Measurements from ENCODE around the gene TMEM267. TPM values are rescaled to one million over a fixed set of nuclear protein-coding genes. Genes with fewer than 3 reads are reported as not detected.

The TMEM267 gene
- total RNA-seq, 1 experiment from 2014 or later: 17.5 TPM

GRCh38 chr5:43416803-43417394, 66.8 kb downstream of the TMEM267 start:
- no peaks in the 10 kb centered on the region for H3K27me3 ChIP-seq (ENCODE audit: insufficient read depth, low read length)
- H4K20me1 ChIP-seq (ENCODE audit: insufficient read depth): no peaks in the 10 kb centered on the region
- ChIA-PET POLR2A (no interaction called here), RAD21 (ENCODE audit: low non-redundant PET in 1 of 2, low total read pairs in 2 of 2, uncharacterized antibody in 2 of 2, unreplicated experiment in 2 of 2) (no interaction called here), CTCF (no interaction called here)
- no peak for ATAC-seq
- no peak overlapping the region for H3K27ac ChIP-seq (ENCODE audit: low read depth, low read length)
- H3K9me2 ChIP-seq (ENCODE audit: insufficient read depth): no peaks in the 10 kb centered on the region
- no TSS peak for BruUV-seq (replicated peaks)
- DNase-seq (ENCODE audit: low read depth, low spot score): no peak
- H3K36me3 ChIP-seq (ENCODE audit: control insufficient read depth in 1 of 2, insufficient read depth in 2 of 2, low read length in 2 of 2): no peaks in the 10 kb centered on the region
- intact Hi-C loops (cut with micrococcal nuclease): no loop called here
- H3K9me3 ChIP-seq (ENCODE audit: control insufficient read depth in 1 of 2, insufficient read depth in 1 of 2, low read depth in 1 of 2, low read length in 2 of 2): no peaks in the 10 kb centered on the region
- H3K4me3 ChIP-seq (replicated peaks in 1 of 2; ENCODE audit: low read depth in 1 of 2, low read length in 2 of 2): no peak overlapping the region
- no peak overlapping the region for H2AFZ ChIP-seq (ENCODE audit: low read depth, low read length, poor library complexity, severe bottlenecking)
- H3K4me2 ChIP-seq (ENCODE audit: low read length): no peak overlapping the region
- TF ChIP-seq JUND (IDR thresholded peaks at IDR 0.05) (no peak), CBX3 (IDR thresholded peaks at IDR 0.05; ENCODE audit: low read depth) (no peak), POLR2A (IDR thresholded peaks at IDR 0.05; ENCODE audit: borderline replicate concordance, extremely low read depth, insufficient read depth, insufficient read length) (no peak), CTCF (IDR thresholded peaks at IDR 0.05 in 2 of 3, conservative IDR thresholded peaks at IDR 0.05 in 1 of 3; ENCODE audit: borderline replicate concordance in 1 of 3, insufficient read depth in 1 of 3, low read depth in 2 of 3, low read length in 2 of 3) (no peak), TCF7L2 (IDR thresholded peaks at IDR 0.05; ENCODE audit: borderline replicate concordance, extremely low read depth, insufficient read depth, insufficient read length) (no peak), ZBTB33 (IDR thresholded peaks at IDR 0.05; ENCODE audit: extremely low read depth, insufficient replicate concordance, low read length) (no peak), EZH2 (IDR thresholded peaks at IDR 0.05) (no peak), SP1 (IDR thresholded peaks at IDR 0.05; ENCODE audit: low read depth) (no peak), SIN3A (IDR thresholded peaks at IDR 0.05; ENCODE audit: low read depth) (no peak), EGR1 (IDR thresholded peaks at IDR 0.05; ENCODE audit: low read depth) (no peak)
- no peak overlapping the region for H3K9ac ChIP-seq (ENCODE audit: low read length)
- H3K79me2 ChIP-seq (ENCODE audit: insufficient read depth, low read length): no peaks in the 10 kb centered on the region
- H3K4me1 ChIP-seq (ENCODE audit: control insufficient read depth in 1 of 2, insufficient read depth in 2 of 2, low read length in 2 of 2): peaks cover 0 to under 1% of the 10 kb centered on the region in 2 experiments; a peak in 1 of 4 replicates

Measured in HCT116 (cell line).